HG03103 (cell line): ENCODE data around the gene AGBL3.
A peak's percentile ranks its signal among the peaks of the same experiment; 100 is the strongest.
"Not testable (repeated sequence)": the region's sequence is repeated elsewhere in the genome, so short reads cannot be mapped to it uniquely, and the experiment has no call there.

ENCODE experiments used
- ATAC-seq: cut with Tn5 transposase; IDR thresholded peaks from one replicate; pipeline ENCODE4 v1.9.1; 2021; ENCODE audit warnings: low read depth; ENCODE audit not compliant: unreplicated experiment

The AGBL3 gene

DNA sequence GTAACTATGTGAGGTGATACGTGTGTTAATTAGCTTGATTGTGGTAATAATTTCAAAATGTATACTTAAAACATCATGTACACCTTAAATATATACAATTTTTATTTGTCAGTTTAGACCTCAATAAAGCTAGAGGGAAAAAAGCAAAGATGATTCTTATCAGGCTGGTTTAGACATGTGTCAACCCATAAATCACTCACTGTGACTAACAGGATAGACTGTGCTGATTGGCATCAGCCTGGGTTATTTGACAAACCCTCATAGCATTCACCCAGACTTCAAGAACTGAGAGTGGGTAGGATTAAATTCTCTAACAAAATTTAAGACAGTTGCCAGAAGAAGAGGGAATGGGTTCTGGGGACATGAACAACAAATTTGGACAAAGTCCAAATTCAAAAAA is 87.8 kb downstream of the AGBL3 start:
- no peak for ATAC-seq

DNA sequence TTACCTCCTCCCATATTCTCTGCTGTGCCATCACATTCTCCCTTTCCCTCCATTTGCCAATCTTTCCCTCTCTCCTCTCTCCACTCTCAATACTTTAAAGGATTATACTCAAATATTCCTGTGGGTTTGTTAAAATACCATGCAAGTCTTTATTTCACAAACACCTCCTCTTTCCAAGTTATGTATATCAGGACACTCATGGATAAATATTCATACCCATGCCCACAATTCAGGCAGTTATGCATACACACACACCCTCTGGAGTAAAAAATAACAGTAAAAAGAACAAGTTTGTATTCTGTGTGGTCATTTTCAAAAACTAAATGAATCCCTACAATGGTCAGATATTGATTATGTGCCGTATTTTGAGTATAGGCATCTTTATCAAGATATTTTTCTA is 88.2 kb downstream of the AGBL3 start:
- ATAC-seq = no peak

DNA sequence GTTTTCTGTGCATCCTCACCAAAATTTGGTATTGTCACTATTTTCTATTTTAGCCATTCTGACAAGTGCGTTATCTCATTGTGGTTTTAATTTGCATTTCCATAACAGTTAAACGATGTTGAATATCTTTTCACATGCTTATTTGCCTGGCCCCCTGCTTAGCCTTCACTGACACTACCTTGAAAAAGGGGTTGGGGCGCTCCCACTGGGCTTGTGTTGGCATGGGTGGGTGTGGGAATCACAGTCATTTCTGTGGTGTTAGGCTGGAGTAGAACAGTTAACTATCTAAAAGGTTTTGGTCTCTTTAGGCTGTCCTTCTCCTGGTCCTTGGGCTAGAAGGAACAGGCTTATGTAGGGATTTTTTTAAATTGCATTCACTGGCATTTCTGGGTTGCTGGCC is 89.4 kb downstream of the AGBL3 start:
- ATAC-seq = no peak

DNA sequence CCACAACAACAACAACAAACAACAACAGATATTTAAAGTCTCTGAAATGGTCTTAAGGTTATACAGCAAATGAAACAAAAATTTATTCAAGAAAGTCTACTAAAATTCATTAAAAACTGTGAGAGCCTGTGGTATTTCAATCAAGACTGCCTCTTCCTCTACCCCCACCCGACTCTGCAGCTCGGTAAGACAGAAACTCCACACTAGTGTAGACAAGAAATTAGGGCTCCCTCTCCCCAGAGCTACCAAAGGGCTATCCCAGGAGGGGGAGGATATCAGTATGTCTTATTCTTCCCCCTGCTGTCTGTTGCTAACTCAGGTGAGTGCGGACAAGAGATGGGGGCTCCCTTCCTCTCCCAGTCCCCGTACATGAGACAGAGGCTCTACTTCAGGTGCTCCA is 90.6 kb downstream of the AGBL3 start:
- ATAC-seq = no peak

DNA sequence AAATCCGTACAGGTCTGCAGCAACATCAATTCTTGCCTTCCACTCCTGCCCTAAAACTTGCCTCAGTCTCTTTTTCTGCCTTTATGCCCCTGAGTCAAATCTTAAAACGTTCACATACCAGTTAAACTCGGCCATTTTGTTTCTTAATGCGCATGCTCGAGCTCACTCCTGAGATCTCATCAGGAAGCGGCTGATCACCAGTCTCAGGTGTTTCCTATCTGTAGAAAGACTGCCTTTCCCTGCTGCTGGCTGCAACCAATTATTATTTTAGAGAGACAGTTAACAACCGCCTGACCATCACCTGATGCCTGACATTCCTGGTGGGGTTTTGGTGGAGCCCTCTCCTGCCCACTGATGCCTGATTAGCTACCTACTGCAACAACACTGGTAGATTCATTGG is 91.3 kb downstream of the AGBL3 start:
- ATAC-seq = no peak

DNA sequence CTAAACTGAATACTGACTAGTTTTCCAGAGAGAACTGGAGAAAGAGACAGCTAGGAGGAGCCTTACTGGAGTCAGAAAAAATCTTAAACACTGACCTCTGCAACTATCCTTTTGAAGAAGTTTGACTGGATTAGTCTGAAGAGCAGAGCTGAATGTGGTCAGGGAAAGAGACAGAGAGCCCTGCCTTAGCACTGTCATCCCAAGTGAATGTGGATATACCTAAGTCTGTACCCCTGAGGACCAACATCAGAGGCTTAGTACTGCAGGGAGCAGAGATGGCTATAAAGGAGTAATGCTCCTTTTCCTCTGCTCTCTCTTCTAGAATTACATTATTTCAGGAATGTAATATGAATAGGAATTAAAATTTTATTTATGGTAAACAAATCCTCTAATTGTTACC is 91.7 kb downstream of the AGBL3 start:
- no peak for ATAC-seq

DNA sequence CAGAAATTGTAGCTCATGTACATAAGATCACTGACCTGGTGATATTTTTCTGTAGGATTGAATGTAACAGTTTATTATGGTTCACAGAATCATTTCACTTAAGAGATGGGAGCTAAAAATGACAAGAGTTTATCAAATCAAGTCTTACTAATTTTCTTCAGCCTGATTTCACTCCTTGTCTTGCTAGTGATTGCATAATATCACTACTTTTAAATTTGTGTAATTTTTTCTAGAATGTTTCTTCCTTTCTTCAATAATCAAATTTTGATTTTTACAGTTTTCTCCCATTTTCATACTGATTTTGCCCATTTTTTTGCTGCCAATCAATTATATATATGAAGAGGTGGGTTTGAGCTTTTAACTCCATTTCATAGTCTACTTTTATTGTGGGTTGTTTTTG is 92.8 kb downstream of the AGBL3 start:
- no peak for ATAC-seq

DNA sequence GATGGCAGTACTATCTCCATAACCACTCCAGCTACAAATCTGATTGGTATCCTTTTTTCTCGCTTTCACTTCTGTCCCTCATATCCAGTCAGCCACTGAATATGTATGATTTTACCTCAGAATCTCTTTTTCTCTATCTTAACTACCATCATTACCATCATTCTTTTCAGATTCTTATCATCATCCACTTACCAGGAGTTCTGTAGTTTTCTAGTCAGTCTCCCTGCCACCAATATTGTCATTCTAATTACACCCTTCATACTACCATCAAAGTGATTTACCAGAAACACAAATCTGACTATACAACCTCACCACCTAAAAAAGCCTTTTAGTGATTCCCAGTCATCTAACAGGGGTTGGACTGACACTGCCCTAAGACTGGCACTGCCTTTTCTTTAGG is 96.7 kb downstream of the AGBL3 start:
- ATAC-seq = no peak

DNA sequence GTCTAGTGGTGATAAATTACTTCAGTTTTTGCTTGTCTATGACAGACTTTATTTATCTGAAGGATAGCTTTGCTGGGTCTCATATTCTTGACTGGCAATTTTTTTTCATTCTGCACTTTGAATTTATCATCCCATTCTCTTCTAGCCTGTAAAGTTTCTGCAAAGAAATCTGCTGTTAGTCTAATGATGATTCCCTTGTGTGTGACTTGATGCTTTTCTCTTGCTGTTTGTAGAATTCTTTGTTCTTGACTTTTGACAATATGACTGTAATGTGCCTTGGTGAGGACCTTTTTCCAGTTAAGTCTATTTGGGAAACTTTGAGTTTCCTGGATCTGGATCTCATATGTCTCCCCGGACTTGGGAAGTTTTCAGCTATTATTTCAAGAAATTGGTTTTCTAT is 102.3 kb downstream of the AGBL3 start:
- ATAC-seq = no peak

DNA sequence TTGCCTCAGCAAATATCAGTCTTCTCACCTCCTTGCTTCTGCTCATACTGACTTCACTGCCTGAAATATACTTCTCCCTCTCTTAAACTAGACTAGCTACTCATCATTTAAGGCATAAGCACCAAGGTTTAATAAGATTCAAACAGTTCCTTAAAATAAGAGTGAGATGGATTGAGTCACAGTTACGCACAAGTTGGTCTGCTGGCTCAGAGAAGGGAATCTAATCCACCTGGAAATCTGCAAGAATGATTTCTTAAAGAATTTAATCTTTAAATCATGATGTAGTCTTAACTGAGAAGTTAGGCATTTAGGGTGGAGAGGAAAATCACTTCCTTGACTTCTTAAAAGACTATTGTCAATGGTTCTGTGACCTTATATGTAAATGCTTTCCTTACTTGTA is 105.4 kb downstream of the AGBL3 start:
- no peak for ATAC-seq

DNA sequence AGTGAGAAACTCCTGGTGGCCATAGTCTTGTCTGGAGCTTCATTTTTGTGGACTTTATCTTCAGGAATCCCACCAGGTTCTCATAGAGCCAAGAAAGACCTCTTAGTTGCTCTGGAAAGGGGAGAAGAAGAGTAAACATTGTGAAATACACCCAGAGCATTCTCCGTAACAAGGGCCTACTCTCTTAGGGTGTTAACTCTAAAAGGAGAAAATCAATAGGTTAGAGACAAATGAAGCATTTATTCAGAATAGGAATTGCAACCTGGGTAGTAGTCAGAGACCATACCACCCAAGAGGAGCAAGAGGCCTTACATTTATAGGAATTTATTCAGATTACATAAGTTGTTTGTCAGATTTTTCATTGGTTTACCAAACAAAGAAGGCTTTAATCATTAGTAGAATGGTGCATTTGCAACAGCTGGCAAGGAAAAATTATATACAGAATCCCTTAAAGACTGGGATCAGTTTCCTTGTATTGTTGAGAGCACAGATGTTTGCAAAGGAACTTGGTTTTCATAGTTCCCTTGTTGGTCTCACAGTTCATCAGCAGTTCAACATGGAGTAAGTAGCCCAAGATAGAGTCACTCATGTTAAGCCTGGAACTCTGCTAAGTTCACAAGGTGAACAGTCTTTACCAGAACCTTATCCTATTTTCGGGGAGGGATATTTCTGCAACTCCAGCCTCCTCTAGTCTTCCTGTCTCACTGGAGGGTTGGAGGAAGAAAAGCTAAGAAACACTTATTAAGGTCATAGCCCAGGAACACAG is 108.3 kb downstream of the AGBL3 start:
- no peak for ATAC-seq

DNA sequence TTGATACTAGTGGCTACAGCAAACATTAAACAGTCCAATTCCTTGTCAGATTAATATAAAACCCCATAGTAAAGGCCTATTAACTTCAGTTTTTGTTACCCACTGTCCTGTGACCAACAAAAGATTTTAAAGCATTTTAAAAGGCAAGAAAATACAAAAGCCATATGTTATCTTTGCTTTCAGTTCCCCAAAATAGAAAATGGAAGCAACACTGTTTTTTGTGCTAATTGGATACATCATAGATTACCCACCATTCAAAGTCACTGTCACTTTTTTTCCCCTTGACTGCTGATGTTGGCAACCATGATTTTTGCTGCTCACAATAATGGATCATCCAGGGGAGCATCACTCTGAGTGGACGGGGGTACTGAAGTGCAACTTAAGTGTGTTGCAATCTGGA is 109.1 kb downstream of the AGBL3 start:
- no peak for ATAC-seq

DNA sequence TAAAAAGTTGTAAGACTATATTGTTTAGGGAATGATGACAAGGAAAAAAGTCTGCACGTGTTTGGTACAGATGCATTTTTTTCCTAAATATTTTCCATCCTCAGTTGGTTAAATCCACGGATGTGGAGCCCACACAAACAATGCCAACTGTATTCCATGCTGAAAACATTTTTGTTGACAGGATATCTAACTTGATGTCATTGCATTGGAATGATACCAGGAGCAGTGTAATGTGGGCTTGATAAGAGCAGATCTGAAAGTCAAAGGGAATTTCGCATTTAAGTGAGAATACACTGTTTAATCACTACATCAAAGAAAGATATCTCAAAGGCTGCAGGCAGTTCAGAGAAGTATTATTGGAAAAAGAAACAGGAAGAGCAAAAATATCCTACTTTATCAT is 112.1 kb downstream of the AGBL3 start:
- ATAC-seq = no peak

DNA sequence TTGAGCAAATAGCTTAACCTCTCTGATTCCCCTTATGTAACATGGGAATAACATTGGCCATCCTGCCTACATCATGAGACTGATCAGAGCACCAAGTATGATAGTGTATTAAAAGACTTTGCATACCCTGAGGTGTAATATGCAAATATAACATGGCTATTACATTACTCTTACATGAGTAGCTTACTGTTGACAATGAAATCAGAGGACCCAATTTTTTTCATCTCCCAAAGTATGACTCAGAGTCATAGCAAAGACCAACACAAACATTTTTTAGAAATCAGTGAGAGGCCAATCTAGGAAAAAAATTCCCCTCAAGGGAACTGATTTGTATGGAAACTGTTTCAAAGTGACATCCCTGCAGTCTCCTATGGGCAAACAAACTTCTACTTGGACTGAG is 114.5 kb downstream of the AGBL3 start:
- ATAC-seq = no peak

DNA sequence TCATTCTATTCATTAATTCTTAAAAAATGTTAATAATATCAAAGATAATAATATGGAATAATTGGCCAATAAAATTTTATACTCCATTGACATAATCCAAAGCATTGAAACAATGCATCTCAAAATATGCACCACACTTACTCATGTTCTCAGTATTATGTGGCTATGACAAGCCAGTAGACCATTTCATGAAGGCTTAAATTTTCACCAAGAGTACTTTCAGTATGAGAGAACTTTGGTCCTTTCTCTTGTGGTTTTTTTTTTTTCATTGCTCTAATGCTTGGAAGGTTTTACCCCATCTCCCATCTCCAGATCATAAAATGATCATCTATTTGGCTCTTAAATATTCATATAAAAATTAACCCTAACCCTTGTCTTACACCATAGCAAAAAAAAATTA is 116.1 kb downstream of the AGBL3 start:
- peak; percentile 95 for ATAC-seq

DNA sequence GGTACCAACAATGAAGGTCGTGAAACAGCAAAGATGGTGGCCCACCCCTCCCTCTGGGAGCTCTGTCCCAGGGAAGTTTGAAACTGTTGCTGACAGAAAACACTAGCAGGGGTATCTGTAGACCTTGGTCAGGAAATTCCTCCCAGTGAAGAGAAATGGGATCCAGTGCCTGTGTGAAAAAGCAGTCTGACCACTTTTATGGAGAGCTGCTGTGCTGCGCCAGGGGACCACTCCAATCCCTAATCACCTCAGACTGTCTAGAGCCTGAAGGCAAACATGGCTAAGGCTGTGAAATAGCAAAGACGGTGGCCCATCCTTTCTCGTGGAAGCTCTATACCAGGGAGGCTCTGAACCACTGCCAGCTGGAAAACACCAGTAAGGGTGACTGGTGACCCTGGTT is 123.3 kb downstream of the AGBL3 start:
- no peak for ATAC-seq

DNA sequence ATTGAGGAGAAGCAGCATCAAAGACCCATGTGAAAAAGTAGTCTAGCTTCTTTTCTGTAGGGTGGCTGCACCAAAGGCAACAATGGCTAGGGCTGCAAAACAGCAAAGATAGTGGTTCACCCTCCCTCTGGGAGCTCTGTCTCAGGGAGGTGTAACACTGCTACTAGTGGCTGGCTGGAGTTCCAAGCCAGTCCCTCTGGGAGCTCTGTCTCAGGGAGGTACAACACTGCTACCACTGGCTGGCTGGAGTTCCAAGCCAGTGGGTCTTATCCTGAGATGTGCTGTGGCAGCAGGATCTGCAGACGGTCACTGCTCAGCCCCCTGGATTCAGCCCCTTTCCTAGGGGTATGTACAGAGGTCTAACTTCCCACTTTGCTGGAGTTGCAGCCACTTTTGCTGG is 123.7 kb downstream of the AGBL3 start:
- no peak for ATAC-seq

DNA sequence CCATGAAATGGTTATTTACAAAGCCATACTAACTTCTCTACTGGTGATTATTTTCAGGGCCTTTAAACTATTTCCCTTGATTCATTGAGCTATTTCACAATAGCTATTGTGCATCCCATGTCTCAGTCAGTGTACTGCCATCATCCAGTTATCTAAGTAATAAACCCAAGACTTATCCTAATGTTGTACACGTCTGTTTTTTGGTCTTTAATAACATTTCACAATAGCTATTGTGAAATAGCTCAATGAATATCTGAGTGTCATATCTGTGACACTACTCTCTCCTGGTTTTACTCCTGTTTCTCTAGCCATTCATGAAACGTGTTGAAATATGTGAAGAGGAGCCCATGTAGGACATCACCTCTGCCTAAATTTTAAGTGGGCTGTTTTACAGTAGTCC is 125.1 kb downstream of the AGBL3 start:
- ATAC-seq = no peak

DNA sequence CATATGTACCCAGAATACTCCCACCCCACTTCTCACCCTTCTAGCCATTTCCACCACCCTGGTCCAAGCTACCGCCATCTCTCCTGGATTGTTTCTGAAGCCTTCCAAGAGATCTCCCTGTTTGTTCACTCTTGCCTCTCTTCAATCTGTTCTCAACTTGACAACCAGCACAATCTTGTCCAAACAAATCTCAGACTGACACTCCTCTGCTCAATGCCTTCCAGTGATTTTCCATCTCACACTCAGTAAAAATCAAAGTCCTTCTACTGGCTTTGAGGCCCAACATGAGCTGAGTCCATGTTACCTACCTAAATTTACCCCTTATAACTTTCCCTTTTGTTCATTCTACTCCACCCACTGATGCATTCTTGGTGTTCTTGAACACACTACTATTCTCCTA is 128.3 kb downstream of the AGBL3 start:
- no peak for ATAC-seq

DNA sequence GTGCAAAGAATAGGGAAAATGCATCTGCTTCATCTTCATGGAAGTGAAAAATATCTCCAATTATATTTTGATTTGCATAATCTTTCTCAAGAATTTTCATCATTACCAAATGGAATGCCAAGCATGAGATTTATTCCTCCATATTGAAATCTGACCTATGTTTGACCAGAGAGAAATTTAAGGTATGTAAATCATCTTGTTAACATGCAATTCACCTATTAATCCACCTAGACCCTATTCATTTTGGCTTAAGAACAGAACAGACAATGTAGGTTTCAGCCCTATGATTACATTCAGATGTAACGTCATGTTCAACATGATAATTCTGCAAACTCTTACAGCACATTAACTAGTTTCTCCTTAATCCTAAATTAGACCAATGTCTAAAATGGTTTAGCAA is 130.8 kb downstream of the AGBL3 start:
- no peak for ATAC-seq

DNA sequence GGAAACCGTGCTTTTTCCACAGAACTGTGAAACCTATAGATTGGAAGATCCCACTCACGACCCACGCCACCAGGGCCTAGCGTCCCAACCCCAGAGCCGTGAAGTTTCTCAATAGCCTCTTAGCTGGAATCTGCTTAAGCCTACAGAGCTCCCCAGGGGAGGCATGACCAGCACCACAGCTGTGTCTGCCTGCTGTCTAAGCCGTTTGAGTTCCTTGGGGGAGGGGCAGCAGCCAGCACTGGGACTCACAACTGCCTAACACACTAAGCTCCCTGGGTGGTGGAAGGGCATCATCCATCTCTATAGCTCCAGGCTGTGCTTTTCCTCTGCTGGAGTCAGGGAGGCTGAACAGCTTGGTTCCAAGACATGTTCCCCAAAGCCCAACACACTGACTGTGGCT is 135.6 kb downstream of the AGBL3 start:
- ATAC-seq = no peak

DNA sequence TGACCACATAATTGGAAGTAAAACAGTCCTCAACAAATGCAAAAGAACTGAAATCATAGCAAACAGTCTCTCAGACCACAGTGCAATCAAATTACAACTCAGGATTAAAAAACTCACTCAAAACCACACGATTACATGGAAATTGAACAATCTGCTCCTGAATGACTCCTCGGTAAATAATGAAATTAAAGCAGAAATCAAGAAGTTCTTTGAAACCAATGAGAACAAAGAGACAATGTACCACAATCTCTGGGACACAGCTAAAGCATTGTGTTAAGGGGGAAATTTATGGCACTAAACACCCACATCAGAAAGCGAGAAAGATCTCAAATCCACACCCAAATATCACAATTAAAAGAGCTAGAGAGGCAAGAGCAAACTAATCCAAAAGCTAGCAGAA is 138.3 kb downstream of the AGBL3 start:
- not testable (repeated sequence) for ATAC-seq

DNA sequence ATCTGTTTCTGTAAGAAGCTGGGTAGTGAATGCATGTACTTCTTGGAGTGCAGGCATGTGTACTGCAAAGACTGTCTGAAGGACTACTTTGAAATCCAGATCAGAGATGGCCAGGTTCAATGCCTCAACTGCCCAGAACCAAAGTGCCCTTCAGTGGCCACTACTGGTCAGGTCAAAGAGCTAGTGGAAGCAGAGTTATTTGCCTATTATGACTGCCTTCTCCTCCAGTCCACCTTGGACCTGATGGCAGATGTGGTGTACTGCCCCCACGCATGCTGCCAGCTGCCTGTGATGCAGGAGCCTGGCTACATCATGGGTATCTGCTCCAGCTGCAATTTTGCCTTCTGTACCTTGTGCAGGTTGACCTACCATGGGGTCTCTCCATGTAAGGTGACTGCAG is 142.6 kb downstream of the AGBL3 start:
- ATAC-seq = no peak
